ENCODE results near the gene RBMX. TPM values are rescaled to one million over a fixed set of nuclear protein-coding genes. Genes with fewer than 3 reads are reported as not detected.

Gene RBMX
- total RNA-seq, 4 donors from 2014 or later, result 128 to 228 (median 143) TPM

DNA sequence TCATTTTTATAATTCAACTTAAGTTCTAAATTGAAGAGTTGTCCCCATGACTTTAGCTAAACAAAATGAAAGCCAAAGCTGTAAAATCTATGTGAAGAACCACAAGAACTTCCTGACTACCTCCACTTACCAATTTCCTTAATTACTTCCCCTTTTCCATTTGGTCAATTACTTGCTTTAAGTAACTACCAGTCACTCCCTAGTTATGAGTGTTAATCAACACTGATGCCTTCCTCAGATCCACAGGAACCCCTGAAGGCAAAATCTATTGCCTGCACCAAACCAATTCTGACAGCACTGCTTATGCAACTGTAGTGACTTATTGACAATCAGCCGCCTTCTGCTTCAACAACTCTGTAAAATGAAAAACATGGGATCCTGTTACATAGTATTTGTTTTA is 10.5 kb downstream of the RBMX start:
- Histone ChIP-seq H3K9me3 (no peaks in the 10 kb centered on the region), H3K4me3 (no peak overlapping the region), H3K4me1 (no peaks in the 10 kb centered on the region), H3K36me3 (peaks cover 0 to 37% (median 0%) of the 10 kb centered on the region in 3 donors), H3K27me3 (no peaks in the 10 kb centered on the region), H3K27ac (no peak overlapping the region)
- no peak for DNase-seq
- TF ChIP-seq, protein P1, sequence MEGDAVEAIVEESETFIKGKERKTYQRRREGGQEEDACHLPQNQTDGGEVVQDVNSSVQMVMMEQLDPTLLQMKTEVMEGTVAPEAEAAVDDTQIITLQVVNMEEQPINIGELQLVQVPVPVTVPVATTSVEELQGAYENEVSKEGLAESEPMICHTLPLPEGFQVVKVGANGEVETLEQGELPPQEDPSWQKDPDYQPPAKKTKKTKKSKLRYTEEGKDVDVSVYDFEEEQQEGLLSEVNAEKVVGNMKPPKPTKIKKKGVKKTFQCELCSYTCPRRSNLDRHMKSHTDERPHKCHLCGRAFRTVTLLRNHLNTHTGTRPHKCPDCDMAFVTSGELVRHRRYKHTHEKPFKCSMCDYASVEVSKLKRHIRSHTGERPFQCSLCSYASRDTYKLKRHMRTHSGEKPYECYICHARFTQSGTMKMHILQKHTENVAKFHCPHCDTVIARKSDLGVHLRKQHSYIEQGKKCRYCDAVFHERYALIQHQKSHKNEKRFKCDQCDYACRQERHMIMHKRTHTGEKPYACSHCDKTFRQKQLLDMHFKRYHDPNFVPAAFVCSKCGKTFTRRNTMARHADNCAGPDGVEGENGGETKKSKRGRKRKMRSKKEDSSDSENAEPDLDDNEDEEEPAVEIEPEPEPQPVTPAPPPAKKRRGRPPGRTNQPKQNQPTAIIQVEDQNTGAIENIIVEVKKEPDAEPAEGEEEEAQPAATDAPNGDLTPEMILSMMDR (IDR thresholded peaks at IDR 0.05), result no peak
- TF ChIP-seq POLR2A (IDR thresholded peaks at IDR 0.05), result no peak

DNA sequence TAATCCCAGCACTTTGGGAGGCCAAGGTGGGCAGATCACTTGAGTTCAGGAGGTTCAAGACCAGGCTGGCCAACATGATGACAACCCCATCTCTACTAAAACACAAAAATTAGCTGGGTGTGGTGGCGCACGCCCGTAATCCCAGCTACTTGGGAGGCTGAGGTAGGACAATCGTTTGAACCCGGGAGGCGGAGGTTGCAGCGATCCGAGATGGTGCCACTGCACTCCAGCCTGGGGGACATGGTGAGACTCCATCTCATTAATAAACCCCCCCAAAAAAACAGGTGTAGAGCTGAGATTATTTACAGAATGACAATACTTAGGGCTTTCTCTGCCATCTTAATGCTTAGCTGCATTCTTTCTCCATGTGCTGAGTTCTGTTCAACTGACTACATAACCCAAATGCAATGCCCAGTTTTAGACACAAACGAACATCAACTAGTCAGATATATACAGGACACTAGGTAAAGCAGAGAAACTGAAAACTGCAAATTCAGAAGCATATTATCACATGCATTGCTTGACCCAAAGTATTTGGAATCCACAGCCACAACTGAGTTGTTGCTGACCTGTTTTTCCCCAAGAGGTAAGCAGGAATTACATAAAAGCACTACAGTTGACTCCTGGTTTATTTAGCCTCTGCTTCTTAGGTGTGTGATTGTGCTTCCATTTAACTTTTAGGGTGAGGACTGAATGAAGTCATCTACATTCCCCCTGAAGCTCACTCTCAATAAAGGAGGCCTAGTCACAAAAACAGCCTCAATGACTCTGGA is 12.1 kb downstream of the RBMX start:
- H3K36me3 ChIP-seq, result peaks cover 0 to 23% (median 0%) of the 10 kb centered on the region in 3 donors
- H3K4me3 ChIP-seq, result no peak overlapping the region
- H3K4me1 ChIP-seq, result no peaks in the 10 kb centered on the region
- H3K9me3 ChIP-seq, result no peaks in the 10 kb centered on the region
- H3K27ac ChIP-seq, result no peak overlapping the region
- H3K27me3 ChIP-seq, result no peaks in the 10 kb centered on the region
- no peak for TF ChIP-seq POLR2A (IDR thresholded peaks at IDR 0.05)
- TF ChIP-seq, protein P1 (IDR thresholded peaks at IDR 0.05), result no peak
- no peak for DNase-seq

DNA sequence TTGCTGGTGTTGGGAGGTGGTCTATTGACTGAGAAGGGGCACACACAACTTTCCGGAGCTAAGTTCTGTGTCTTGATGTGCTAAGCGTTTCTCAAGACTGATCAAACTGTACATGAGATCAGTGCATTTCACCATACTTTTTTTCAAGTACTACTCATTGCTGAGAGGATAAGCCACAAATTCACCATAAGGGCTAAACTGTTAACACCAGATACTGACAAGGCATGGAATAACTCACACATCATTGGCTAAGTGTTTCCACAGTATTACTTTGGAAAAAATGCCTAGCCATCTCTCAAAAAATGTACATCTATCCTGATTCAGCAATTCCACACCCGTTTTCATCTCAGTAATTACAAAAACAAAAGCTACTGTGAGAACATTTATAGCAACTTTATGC is 13.0 kb downstream of the RBMX start:
- no peak overlapping the region for H3K27ac ChIP-seq
- H3K9me3 ChIP-seq, result no peaks in the 10 kb centered on the region
- H3K36me3 ChIP-seq, result peaks cover 0 to 21% (median 0%) of the 10 kb centered on the region in 3 donors
- no peaks in the 10 kb centered on the region for H3K4me1 ChIP-seq
- no peak for DNase-seq
- TF ChIP-seq, protein P1 (IDR thresholded peaks at IDR 0.05), result no peak
- TF ChIP-seq POLR2A (IDR thresholded peaks at IDR 0.05), result no peak
- no peak overlapping the region for H3K4me3 ChIP-seq
- H3K27me3 ChIP-seq, result no peaks in the 10 kb centered on the region

DNA sequence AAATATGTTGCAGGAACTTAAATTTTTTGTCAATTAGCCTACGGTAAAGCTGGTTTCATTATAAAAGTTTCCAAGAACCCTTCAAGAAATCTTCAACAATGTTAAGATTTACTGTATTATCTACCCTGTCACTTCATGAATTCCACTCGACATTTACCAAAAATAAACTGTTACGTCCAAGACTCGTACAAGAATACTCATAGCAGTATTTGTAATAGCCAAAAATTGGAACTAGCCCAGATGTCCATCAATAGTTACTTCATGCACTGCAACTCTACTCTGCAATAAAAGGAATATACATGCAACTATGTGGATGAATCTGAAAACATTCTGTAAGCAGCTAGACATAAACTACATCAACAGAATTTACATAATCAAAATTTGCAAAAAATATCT is 13.4 kb downstream of the RBMX start:
- TF ChIP-seq POLR2A (IDR thresholded peaks at IDR 0.05), result no peak
- TF ChIP-seq, protein P1 (IDR thresholded peaks at IDR 0.05), result no peak
- Histone ChIP-seq H3K27me3 (no peaks in the 10 kb centered on the region), H3K36me3 (peaks cover 0 to 17% (median 0%) of the 10 kb centered on the region in 3 donors), H3K4me3 (no peak overlapping the region), H3K27ac (no peak overlapping the region), H3K9me3 (no peaks in the 10 kb centered on the region), H3K4me1 (no peaks in the 10 kb centered on the region)
- no peak for DNase-seq

DNA sequence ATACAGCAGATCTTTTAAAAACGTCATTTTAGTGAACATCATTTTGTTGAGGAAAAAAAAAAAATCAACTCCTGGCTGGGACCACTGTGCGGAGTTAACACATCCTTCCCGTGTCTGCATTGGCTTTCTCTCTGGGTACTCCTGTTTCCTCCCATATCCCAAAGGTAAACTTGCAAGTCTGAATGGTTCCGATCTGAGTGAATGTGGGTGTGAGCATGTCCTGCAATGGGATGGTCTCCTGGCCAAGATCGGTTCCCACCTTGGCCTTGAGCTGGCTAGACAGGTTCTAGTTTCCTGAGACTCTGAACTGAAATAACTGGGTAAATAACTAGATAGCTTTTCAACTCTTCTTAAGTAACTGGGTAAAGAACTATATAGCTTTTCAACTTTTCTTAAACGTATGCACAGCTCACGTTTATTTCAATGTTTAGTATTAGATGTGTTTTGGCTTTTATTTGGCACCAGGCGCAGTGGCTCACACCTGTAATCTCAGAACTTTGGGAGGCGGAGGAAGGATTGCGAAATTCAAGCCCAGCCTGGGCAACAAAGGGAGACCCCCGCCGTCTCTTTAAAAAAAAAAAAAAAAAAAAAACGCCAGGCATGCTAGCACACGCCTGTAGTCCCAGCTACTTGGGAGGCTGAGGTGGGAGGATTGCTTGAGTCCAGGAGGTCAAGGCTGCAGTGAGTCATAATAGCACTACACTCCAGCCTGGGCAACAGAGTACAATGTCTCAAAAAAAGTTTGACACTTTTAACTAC is 14.0 kb downstream of the RBMX start:
- no peaks in the 10 kb centered on the region for H3K4me1 ChIP-seq
- no peak for TF ChIP-seq POLR2A (IDR thresholded peaks at IDR 0.05)
- TF ChIP-seq, protein P1 (IDR thresholded peaks at IDR 0.05), result no peak
- H3K9me3 ChIP-seq, result no peaks in the 10 kb centered on the region
- H3K27me3 ChIP-seq, result no peaks in the 10 kb centered on the region
- H3K4me3 ChIP-seq, result no peak overlapping the region
- no peak for DNase-seq
- peaks cover 0 to 17% (median 0%) of the 10 kb centered on the region in 3 donors for H3K36me3 ChIP-seq
- H3K27ac ChIP-seq, result no peak overlapping the region

Measured in Peyer's patch (tissue), 4 donors.